ENCODE data around the gene GJC2. TPM values are rescaled to one million over a fixed set of nuclear protein-coding genes. Genes with fewer than 3 reads are reported as not detected.

GJC2 gene
- total and polyA plus RNA-seq, 10 of the 15 experiments (the other 5 are each of a cell fraction or from before 2014, with no cell fraction given): 0.04 to 0.44 (median 0.07) TPM; not detected in 4

- ChIA-PET CTCF (interaction anchor here (1.8 kb wide), 1 partner anchor 196 kb away, joined by 5 read pairs; no protein-coding TSS in a partner anchor), POLR2A (no interaction called here), SMC1A (ENCODE audit: uncharacterized antibody, unreplicated experiment) (no interaction called here), RAD21 (ENCODE audit: unreplicated experiment) (no interaction called here)
- H3K79me2 ChIP-seq (ENCODE audit: control insufficient read depth, insufficient read depth, low read length): no peaks in the 10 kb centered on the region
- H3K4me2 ChIP-seq (ENCODE audit: control insufficient read depth, insufficient read depth): no peak overlapping the region
- H3K4me1 ChIP-seq (ENCODE audit: control insufficient read depth, insufficient read depth, low read length): no peaks in the 10 kb centered on the region
- no peak for ATAC-seq
- H3K36me3 ChIP-seq (ENCODE audit: control insufficient read depth in 2 of 2, insufficient read depth in 2 of 2, low read length in 1 of 2): no peaks in the 10 kb centered on the region
- H3K9me3 ChIP-seq (replicated peaks; ENCODE audit: control insufficient read depth, insufficient read depth, low read length): peaks cover 7% of the 10 kb centered on the region; the same call in 1 of the 3 replicates
- 58% methylated on average over 8 of the region's 8 CpGs for WGBS (ENCODE audit: insufficient coverage, insufficient replicate concordance, low lambda C conversion rate, missing lambda C conversion rate)
- H2AFZ ChIP-seq (ENCODE audit: control insufficient read depth, low read depth, low read length): no peak overlapping the region
- intact Hi-C loops (cut with micrococcal nuclease; ENCODE audit: unreplicated experiment) (no loop called here), in situ Hi-C loops (cut with MboI) (no loop called here)
- H3K9ac ChIP-seq (ENCODE audit: control insufficient read depth, insufficient read depth, low read length): no peak overlapping the region
- no peak overlapping the region for H3K4me3 ChIP-seq
- no peak overlapping the region for H3K27ac ChIP-seq (ENCODE audit: control insufficient read depth, insufficient read depth)
- DNase-seq (ENCODE audit: low read depth, low spot score): no peak
- no TSS peak for BruUV-seq (replicated peaks)
- H4K20me1 ChIP-seq (ENCODE audit: control insufficient read depth, insufficient read depth): no peaks in the 10 kb centered on the region
- H3K27me3 ChIP-seq (replicated peaks in 1 of 2; ENCODE audit: control insufficient read depth in 2 of 2, insufficient read depth in 2 of 2, low read length in 1 of 2): no peaks in the 10 kb centered on the region
- FAIRE-seq: no peak
- no peak for TF ChIP-seq EGR1 (IDR thresholded peaks at IDR 0.05; ENCODE audit: borderline replicate concordance in 1 of 2, low read depth in 2 of 2, low read length in 2 of 2)
- TF ChIP-seq SIX5 (IDR thresholded peaks at IDR 0.05; ENCODE audit: low read depth, low read length, severe bottlenecking): no peak
- no peak for TF ChIP-seq IRF3 (IDR thresholded peaks at IDR 0.05)
- no peak for TF ChIP-seq RAD51 (IDR thresholded peaks at IDR 0.05)
- TF ChIP-seq DPF2 (IDR thresholded peaks at IDR 0.05): no peak
- TF ChIP-seq PKNOX1 (IDR thresholded peaks at IDR 0.05): 0 out of 2 replicates have a peak, but pooled peaks have one; percentile 30
- TF ChIP-seq ZNF274 (IDR thresholded peaks at IDR 0.05; ENCODE audit: insufficient read depth, insufficient read length): no peak
Observed at GRCh38 chr1:228194921-228195812, 45.4 kb downstream of the GJC2 start.
